Ascending aorta (tissue), 2 donors: ENCODE results near the gene RNU1-2. TPM values are rescaled to one million over a fixed set of nuclear protein-coding genes. Genes with fewer than 3 reads are reported as not detected.
A peak's percentile ranks its signal among the peaks of the same experiment; 100 is the strongest.
"Not testable (repeated sequence)": the region's sequence is repeated elsewhere in the genome, so short reads cannot be mapped to it uniquely, and the experiment has no call there.

ENCODE experiments used
- DNase-seq, 2 donors: peaks; one replicate each; pipeline ENCODE4 v3.0.0-alpha.2; 2019; ENCODE audit warnings: low spot score in 2 of 2
- H3K27ac ChIP-seq, 2 donors: fragments of 200-600 bp; sonication (generic); one replicate each; pipeline ENCODE4 v1.5.1; 2016 to 2017; ENCODE audit warnings: mild to moderate bottlenecking in 1 of 2
- H3K27me3 ChIP-seq: fragments of 200-600 bp; sonication (generic); one replicate; pipeline ENCODE4 v1.5.1; 2017
- H3K36me3 ChIP-seq, 2 donors: fragments of 200-600 bp; sonication (generic); one replicate each; pipeline ENCODE4 v1.5.1; 2016
- H3K4me1 ChIP-seq, 2 donors: fragments of 200-600 bp; sonication (generic); one replicate each; pipeline ENCODE4 v1.5.1; 2016 to 2017; ENCODE audit warnings: mild to moderate bottlenecking in 1 of 2
- H3K4me3 ChIP-seq, 2 donors: fragments of 200-600 bp; sonication (generic); one replicate each; pipeline ENCODE4 v1.5.1; 2016 to 2017; ENCODE audit warnings: mild to moderate bottlenecking in 1 of 2
- H3K9me3 ChIP-seq, 2 donors: fragments of 200-600 bp; sonication (generic); one replicate each; pipeline ENCODE4 v1.5.1; 2016
- intact Hi-C: fragments of 100-400 bp; cut with DNase I; formaldehyde crosslinking; loops from one replicate; pipeline ENCODE4 v1.15.1; 2023
- total RNA-seq: library from RNA; depleted of rRNA; stranded (reverse); fragments of >200 nt; gene quantifications from one replicate; pipeline ENCODE4 v1.1.0, GENCODE V29; 2016

The RNU1-2 gene
- total RNA-seq, result under 0.01 TPM

DNA sequence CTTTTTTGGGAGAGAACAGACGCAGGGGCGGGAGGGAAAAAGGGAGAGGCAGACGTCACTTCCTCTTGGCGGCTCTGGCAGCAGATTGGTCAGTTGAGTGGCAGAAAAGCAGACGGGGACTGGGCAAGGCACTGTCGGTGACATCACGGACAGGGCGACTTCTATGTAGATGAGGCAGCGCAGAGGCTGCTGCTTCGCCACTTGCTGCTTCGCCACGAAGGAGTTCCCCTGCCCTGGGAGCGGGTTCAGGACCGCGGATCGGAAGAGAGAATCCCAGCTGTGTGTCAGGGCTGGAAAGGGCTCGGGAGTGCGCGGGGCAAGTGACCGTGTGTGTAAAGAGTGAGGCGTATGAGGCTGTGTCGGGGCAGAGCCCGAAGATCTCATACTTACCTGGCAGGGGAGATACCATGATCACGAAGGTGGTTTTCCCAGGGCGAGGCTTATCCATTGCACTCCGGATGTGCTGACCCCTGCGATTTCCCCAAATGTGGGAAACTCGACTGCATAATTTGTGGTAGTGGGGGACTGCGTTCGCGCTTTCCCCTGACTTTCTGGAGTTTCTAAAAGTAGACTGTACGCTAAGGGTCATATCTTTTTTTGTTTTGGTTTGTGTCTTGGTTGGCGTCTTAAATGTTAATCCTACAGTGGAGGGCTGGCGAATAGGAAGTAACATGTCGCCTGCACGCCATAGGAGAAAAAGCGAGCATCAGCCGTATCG lies at the start of gene RNU1-2:
RNU1-2 (plus strand) TSS at position 383 of the 718 bp plus-strand sequence.
- H3K36me3 ChIP-seq, H3K4me1 ChIP-seq, intact Hi-C loops, H3K27me3 ChIP-seq, H3K9me3 ChIP-seq: not testable (repeated sequence)
- peak within 1 kb of the TSS; percentile 46 to 63 for H3K4me3 ChIP-seq
- peak within 1 kb of the TSS; percentile 87 to 92 for H3K27ac ChIP-seq
- peak; percentile 91 to 98 for DNase-seq

DNA sequence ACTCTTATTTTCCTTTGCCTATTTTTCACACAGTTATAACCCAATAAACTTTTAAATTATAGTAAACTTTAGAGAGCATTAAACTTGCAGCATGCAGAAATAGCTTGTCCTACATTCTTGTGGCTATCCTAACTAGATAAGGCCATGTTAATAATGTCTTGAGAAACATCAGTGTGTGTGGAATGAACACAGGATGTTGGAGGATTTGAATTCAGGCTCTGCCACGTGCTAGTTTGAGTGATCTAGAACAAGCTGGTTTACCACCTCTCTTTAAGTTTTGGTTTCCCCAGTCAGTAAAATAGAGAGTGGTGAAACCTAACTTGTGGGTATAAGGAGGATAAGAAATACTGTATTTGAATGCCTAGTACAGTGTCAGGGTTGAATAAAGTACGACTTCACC lies 39.6 kb upstream of the RNU1-2 start:
- H3K27me3 ChIP-seq, H3K27ac ChIP-seq, H3K36me3 ChIP-seq, H3K4me3 ChIP-seq, intact Hi-C loops, DNase-seq, H3K4me1 ChIP-seq, H3K9me3 ChIP-seq: not testable (repeated sequence)

DNA sequence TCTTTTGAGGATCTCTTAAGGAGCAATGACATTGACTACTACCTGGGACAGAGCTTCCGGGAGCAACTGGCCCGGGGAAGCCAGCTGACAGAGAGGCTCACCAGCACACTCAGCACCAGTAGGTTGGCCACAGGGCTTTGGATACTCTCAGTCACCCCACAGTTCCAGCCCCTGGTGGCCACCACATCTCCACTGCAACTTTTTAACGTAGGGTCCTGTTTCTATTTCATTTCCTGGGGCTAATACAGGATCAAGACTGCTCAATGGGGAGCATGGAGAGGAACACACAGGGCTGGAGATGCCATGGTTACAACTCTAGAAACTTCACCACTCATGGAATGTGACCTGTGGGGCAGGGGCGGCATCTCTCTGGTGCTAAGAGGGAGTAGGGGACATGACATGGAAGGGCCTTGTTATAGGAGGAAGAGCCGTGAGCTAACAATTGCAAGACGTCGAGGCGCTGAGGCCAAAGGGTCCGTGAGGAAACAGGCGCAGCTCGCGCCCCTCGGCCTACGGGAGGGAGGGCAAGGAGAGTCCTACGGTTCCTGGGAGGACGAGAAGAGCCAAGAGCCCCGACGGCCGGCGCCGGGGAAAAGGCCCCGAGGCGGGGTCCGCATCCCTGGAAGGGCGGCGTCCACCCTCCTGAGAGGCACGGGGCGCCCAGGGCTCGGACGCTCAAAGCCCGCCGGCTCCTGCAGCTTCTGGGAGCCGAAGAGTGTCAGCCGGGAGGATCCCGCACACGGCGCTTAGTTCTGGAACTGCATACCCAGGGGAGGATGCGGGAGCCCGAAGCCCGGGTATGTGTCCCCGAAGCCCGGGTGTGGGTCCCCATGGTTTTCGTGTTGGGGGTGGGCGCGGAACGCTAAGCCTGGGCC lies 36.4 kb upstream of the RNU1-2 start:
- H3K4me1 ChIP-seq, DNase-seq, intact Hi-C loops, H3K27ac ChIP-seq, H3K4me3 ChIP-seq, H3K27me3 ChIP-seq, H3K36me3 ChIP-seq, H3K9me3 ChIP-seq: not testable (repeated sequence)

DNA sequence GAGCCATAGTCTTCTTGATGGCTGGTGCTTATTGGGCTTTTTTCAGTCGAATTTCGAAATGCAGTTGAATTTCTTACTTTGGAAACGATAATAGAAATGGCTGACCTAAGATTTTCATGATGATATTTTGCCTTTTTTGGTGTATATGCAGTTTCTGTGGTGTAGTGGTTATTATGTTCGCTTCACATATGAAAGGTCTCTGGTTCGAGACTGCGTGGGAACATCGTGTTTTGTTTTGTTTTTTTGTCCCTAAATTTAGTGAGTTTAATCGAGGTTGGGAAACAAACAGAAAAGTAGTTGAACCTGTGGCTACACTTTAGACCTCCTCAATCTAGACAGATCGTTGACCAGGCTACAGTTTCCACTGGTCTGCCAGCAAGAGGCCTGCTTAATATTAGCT lies 35.7 kb upstream of the RNU1-2 start:
- H3K27me3 ChIP-seq, intact Hi-C loops, H3K4me3 ChIP-seq, DNase-seq, H3K4me1 ChIP-seq, H3K36me3 ChIP-seq, H3K27ac ChIP-seq, H3K9me3 ChIP-seq: not testable (repeated sequence)

DNA sequence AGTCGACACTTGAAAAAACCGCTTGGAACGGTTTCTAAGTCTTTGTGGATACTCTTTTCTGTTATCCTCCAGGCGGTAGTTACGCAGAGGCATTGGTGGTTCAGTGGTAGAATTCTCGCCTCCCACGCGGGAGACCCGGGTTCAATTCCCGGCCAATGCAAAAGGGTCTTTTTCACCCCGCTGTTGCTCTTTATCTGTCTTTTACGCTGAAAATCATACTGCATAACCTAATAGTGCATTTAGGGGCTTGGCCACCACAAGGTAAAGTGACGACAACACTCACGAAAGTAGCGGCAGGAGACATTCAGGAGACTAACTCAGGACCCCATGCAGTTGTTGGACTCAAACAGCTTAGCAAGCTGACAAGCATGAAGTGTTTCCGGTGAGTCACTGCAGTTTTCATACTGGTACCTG lies 33.9 kb upstream of the RNU1-2 start:
- H3K4me1 ChIP-seq, H3K36me3 ChIP-seq, H3K9me3 ChIP-seq, H3K4me3 ChIP-seq, intact Hi-C loops, H3K27me3 ChIP-seq, H3K27ac ChIP-seq, DNase-seq: not testable (repeated sequence)

DNA sequence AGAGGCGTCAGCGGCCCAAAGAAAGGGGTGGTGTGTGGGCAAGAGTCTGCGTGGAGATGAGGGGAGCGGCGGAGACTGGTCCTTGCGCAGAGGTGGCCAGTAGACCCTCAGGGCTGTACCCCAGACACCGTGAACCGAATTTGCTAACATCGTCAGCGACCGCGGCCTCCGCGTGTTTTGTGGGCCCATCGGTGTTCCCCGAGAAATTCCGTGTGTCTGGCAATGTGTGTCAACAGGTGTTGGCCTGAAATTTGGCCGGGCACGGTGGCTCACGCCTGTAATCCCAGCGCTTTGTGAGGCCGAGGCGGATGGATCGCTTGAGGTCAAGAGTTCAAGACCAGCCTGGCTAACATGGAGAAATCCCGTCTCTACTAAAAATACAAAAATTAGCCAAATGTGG lies 33.4 kb upstream of the RNU1-2 start:
- H3K27me3 ChIP-seq, H3K4me3 ChIP-seq, intact Hi-C loops, DNase-seq, H3K9me3 ChIP-seq, H3K27ac ChIP-seq, H3K4me1 ChIP-seq, H3K36me3 ChIP-seq: not testable (repeated sequence)

DNA sequence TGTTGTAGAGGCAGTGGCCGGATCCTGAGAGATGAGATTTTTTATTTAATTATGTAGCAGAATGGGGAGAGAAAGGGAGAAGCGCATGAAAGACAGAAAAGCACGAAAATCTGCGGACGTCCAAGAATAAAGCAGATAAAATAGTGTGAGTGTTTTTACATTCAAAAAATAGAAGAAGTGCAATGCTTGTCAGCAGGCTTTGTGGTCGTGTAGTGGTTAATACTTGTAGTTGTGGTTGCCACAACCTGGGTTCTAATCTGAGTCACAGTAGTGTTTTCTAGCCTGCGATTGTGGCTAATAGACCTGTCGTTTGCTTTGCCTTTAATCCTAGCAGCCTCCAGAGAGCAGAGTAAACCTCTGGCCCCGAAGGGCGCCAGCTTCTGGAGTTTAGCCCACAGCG lies 32.8 kb upstream of the RNU1-2 start:
- H3K4me3 ChIP-seq, H3K27ac ChIP-seq, H3K4me1 ChIP-seq, H3K36me3 ChIP-seq, H3K27me3 ChIP-seq, DNase-seq, intact Hi-C loops, H3K9me3 ChIP-seq: not testable (repeated sequence)

DNA sequence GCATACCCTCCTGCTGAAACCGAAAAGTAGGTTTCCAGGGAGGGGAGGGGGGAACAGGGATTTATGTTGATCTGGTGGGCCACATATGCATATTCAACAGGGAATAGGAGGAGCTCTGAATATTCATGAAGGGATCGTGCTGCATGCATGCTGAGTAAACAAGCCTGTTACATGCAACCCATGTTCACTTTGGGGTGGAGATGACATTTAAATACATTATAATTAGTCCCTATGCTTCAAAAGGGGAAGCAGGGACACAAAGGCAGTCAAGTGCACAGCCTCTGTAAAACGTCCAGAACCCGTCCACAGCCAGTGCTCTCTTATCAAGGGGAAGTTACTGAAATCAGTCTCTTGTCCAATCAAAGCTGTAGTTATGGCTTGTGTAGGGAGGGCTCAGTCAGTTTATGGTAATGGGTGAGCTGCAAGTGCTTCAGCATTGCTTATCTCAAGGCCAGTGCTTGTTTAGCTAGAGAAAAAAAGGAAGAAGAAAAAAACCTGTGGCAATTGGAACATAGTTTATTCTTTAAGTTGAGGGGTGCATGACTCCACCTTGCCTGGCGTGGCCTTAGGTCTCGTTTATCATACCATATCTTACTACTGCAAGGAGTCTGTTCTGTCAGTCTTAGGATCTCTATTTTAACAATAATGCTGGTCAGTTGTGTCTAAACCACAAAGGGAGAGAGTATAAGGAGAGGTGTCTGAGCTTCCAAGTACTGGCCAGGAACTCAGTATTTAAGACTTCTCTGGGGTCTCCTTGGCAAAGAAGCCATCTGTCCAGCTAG lies 28.7 kb upstream of the RNU1-2 start:
- H3K4me1 ChIP-seq, intact Hi-C loops: not testable (repeated sequence)

DNA sequence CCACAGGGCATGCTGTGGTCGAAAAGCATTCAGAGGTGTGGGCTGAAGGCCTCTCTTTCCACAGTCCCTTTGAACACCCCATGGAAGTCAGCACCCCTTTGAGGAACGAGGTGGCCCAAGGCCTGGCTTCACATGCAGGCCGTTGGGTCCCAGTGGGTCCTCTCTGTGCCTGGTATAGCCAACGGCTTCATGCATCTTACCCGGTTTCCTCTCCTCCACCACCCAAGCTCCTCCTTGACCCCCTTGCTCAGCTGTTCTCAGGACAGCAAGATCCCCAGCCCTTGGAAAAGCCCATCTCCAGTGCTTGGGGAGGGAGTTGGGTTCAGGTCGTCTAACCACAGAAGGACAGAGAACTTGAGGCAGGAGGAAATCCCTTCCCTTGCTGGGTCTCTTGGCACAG lies 27.0 kb upstream of the RNU1-2 start:
- H3K4me3 ChIP-seq, H3K27me3 ChIP-seq, H3K27ac ChIP-seq, DNase-seq, H3K9me3 ChIP-seq, H3K4me1 ChIP-seq, intact Hi-C loops, H3K36me3 ChIP-seq: not testable (repeated sequence)

More for the DNA sequence above, 28.7 kb upstream of the RNU1-2 start:
- H3K27ac ChIP-seq, H3K9me3 ChIP-seq, H3K4me3 ChIP-seq, DNase-seq, H3K36me3 ChIP-seq, H3K27me3 ChIP-seq: not testable (repeated sequence)

DNA sequence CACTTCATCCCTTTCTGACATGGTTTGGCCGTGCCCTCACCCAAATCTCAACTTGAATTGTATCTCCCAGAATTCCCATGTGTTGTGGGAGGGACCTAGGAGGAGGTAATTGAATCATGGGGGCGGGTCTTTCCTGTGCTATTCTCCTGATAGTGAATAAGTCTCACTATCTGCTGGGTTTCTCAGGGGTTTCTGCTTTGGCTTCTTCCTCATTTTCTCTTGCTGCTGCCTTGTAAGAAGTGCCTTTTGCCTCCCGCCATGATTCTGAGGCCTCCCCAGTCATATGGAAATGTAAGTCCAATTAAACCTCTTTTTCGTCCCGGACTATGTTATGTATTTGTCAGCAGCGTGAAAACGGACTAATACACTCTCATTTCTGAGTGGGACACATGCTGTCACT lies 25.8 kb upstream of the RNU1-2 start:
- H3K36me3 ChIP-seq, H3K27me3 ChIP-seq, H3K9me3 ChIP-seq, H3K4me3 ChIP-seq, intact Hi-C loops, H3K27ac ChIP-seq, H3K4me1 ChIP-seq, DNase-seq: not testable (repeated sequence)

DNA sequence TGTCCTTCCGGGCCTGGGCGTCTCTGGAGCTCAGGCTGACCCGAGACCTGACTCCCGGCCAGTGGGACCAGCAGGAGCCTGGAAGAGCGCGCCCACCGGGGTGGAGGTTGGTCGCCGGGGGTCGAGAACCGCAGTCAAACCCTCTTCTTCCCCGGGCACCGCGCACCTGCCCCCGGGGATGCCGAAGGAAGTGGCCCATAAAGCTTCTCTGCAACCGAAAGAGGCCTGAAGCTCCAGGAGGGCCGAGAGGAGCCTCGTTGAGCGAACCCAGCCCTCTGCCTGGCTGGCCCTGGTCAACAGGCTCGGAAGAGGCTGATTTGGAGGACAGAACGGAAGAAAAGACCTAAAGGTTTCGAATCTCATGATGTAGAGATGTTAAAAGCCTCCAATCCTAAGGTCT lies 24.6 kb upstream of the RNU1-2 start:
- H3K27me3 ChIP-seq, H3K4me1 ChIP-seq, H3K36me3 ChIP-seq, intact Hi-C loops, H3K27ac ChIP-seq, H3K4me3 ChIP-seq, H3K9me3 ChIP-seq: not testable (repeated sequence)
- DNase-seq, result peak in 1 of 2 donors; percentile 63

DNA sequence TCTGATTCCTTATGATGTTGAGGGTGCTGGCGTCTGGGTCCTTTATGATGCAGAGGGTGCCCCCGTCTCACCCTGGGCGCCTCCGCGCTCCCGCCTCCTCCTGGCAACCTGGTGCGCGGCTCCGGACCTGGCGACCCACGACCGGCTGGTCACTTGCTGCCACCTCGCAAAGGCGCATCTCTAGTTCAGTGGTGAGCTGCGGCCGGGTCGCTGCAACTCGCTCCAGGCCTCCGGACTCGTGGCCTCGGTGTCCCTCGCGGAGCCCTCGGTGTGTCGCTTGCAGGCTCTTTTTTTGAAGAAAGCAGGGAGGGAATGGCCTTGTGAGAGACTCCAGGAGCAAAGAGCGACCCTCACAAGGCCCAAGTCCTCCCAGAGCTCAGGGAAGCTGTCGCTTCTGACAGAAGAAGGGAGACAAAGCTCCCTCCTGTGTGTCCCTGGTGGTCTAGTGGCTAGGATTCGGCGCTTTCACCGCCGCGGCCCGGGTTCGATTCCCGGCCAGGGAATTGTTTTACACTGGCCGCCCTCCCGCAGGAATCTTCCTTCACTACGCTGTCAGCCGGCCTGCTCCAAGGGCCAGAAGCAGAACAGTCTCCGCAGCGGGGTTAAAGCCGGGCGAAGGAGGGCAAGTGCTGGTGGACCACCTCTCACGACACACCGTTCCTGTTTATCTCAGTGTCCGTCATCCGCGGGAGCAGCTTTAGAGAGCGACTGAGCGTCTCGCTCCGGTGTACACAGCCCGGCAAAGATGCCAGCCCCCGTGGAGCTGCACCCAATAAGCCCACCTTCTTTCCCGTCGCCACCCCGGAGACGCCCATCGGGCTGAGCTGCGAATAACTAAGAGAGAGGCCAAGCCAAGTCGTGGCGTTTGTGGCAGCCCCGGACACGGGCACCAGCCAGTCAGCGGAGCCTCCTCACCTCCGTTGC lies 23.4 kb upstream of the RNU1-2 start:
- intact Hi-C loops, H3K27ac ChIP-seq: not testable (repeated sequence)
- peak in 1 of 2 donors; percentile 69 for DNase-seq

More for the DNA sequence above, 23.4 kb upstream of the RNU1-2 start:
- H3K9me3 ChIP-seq, H3K4me1 ChIP-seq, H3K27me3 ChIP-seq, H3K36me3 ChIP-seq: not testable (repeated sequence)
- H3K4me3 ChIP-seq, result peak overlapping the region; percentile 35 to 61
